HK-2 (cell line): ENCODE results near the gene LENEP.

Experiments used
- DNase-seq: peaks from one replicate; pipeline ENCODE4 v3.0.0-alpha.2; 2018; ENCODE audit not compliant: unreplicated experiment

Gene LENEP

DNA sequence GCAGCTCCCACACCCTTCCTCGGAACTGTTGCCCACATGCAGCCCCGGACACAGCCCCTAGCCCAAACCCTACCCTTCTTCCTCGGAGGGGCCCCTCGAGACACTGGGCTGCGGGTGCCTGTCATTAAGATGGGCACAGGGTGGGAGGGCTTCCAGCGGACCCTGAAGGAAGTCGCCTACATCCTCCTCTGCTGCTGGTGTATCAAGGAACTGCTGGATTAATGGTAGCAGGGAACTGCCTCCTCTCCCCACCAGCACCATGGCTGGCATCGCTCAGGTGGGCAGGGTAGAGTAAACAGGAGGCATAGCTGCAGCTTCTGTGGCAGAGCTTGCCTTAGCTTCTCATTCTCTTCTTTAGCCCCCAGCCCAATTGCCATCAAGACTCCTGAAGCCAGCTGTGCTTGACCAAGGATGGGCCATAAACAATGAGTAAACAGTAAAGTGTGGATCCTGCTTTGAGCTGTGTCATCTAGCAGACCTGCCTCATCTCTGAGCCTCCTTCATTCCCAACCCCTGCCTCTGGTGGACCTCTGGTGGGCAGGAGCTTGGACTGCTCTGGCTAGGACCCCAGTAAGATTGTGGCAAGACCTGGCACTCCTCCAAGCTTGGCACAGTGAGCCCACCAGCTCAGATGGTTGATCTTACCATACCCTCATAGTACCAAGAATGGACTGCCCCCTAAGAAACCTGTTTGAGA lies at the start of gene LENEP:
Gene LENEP (plus strand): TSS at position 15 of the 697 bp plus-strand sequence. CDS start 22 bp downstream, at position 37.
- no peak for DNase-seq

DNA sequence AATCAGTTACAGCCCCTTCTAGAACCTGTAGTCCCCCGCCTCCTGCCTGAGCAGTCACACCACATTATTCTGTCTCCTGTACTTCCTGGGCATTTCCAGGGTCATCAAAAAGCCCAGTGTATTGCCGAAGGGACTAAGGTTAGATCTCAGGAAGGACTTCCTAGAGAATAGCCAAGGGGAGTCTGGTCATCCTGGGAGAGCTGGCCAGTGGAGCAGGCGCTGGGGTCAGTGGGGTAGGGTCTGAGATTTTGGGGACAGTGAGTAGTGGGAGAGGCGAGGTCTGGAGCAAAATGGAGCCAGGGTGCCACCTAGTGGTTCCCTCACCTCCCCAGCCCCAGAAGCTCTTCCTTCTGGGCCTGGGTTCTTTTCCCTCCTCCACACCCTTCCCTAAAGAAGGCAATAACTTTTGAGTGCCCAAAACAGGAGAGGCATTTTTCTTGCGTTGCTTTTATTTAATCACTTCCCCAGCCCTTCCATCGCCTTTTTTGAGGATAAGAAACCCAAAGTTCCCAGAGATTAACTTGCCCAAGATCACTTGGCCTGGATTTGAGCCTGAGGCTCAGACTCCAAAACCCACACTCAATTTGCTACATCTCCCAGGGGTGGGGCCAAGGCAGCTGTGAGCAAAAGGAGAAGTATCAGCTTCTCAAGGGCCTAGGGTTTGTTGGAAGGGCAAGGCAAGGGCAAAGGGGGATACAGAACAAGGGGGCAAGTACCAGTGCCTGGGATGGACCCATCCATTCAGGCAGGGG lies 49.6 kb upstream of the LENEP start:
- peak; percentile 18 for DNase-seq

DNA sequence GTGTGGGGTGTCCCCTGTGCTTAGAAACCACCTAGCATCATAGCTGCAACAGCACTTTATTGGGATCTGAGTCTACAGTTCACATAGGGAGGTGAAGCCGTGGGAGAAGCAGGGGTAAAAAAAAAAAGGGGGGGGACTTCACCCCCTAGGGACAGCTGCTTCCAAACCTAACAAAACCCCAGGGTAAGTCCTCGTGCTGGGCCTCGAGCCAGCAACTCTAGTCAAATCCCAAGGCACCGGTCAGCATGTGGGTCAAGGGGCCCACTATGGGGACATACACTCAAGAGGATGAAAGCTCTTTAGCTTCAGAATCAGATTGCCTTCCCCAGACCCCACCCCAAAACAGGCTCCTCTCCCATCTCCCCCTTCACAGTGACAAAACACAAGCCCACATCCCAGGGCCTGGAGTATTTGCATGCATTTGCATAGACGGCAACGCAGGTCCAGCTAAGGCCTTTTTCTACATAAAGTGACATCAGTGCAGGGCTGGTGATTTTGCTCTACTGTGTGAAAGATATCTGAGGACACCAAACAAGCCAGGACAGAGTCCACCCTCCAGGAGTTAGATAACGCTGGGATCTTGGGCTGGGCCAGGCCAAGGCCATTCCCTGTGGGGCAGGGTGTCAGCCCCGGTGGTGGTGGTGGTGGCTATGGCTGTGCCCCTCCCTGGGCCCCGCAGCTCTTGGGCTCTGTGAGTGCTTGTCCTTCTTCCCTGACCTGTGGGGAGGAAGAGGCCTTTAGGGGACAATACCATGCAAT lies 48.8 kb upstream of the LENEP start:
- no peak for DNase-seq

- DNase-seq = no peak
Observed at GRCh38 chr1:154945160-154945961, 48.0 kb upstream of the LENEP start.

DNA sequence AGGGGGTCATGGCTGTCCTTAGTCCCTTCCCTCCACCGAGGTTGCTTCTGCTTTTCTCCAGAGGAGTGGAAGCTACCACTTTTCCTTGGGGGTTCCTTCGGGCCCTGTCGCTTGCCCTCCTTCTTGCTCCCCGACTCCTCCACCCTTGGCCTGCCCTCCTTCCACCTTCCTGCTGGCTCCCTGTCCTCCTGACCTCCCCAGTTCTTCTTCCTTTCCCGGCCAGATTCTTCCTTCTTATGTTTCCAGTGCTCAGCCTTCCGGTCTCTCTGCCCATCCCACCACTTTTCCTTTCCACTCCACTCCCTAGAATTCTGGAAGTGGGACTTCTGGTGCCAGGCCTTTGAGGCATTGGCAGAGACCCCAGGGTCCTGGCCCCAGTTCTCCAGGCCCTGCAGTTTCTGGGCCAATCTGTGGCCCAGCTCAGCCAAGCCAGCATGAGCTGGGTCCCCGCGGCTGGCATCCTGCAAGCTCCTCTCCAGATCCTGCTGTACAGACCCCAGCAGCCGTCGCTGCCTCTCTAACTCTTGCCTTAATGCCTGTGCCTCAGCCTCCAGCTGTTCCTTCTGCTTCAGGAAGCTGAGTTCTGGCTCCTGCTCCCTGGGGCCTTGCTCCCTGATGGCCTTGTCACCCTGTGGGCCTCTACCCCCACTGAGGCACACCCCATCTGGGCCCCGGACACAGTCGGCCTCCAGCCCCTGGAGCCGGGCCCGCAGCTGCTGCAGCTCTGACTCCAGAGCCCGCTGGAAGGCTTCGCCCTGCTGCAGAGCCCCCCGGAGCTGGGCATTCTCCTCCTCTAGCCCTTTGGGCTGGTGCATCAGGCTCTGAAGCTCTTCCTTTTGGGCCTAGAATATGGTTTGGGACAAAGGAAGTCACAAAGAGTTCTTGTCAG lies 47.2 kb upstream of the LENEP start:
- no peak for DNase-seq

- DNase-seq = no peak
Observed at GRCh38 chr1:154948079-154948478, 45.3 kb upstream of the LENEP start.

- no peak for DNase-seq
Observed at GRCh38 chr1:154951901-154952657, 41.3 kb upstream of the LENEP start.

DNA sequence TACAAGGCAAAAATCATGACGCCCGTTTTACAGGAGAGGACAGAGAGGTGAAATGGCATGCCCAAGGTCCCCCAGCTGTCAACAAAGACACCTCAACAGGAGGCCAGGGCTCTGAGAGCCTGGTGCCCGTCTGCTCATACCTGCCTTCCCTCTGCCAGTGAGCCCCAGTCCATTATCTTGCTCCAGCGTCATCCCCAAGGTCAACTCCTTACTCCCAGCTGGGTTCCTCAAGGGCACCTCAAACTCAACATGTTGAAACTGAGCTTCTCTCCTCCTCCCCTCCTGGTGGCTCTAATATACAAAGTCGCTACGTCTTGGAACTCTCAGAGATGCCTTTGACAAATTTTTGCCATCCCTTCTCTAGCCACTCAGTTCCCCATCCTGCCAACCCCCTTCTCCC lies 40.7 kb upstream of the LENEP start:
- no peak for DNase-seq

DNA sequence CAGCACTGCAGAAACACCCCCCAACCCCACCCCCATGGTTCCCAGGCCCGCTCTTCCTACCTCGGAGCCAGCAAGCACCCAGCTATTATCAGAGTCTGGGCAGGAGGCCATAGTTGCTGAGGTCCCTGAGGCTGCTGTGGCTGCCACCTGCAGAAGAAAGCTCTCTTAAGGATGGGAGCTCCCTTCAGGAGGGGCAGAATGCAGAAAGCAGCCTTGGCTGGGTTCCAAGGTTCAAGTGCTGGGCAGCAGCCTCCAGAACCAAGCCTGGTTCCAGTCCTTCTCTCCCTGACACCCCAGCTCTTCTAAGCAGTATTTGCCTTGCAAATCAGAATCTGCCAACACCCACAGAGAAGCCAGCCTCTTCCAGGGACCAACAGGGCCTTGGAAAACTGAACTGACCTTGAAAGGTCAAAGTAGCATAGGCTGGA lies 39.8 kb upstream of the LENEP start:
- DNase-seq = no peak

GRCh38 chr1:154954541-154954940 lies 38.8 kb upstream of the LENEP start:
- DNase-seq = no peak

- no peak for DNase-seq
Observed at GRCh38 chr1:154955039-154955717, 38.2 kb upstream of the LENEP start.

DNA sequence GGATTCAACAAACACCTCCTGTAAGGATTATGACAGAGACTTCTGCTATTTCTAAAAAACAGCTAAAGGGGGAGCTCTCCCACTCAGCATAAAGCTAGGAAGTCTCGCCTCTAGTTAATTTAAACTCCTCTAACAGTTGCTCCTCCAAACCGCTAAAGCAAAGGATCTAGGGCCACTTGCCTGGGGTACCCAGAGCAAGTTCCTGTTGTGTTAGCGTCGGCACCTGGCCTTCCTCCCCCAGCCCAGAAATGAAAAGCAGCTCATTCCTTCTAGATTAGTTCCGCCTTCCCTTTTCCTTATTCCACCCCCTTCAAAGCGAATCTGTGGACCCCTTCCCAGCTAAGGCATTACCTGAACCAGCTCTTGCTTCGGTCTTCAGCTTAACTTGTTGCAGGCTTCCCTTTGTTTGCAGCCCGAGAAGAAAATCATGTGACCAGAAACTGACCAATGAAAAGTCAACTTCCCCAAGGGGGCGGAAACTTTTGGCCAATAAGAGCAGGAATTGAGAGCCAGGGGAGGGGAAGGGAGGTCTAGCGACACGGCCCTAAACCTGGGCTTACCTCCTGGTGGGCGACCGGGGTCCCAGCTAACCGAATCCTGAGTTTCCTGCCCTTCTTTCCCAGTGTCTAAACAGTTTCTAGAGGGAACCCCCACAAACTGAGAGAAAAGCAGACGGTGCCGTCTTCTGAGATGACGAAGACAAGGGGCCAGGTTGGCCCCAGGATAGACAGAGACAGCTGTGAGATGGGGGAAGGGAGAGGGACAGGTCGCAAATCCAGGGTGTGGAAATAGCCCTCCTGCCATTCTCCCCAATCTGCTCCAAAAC lies 37.5 kb upstream of the LENEP start, which contains the start of gene PBXIP1:
Gene PBXIP1 (minus strand): TSS at position 382 of the 826 bp plus-strand sequence. CDS start 2,378 bp downstream, outside the sequence.
- peak; percentile 80 for DNase-seq

- no peak for DNase-seq
Observed at GRCh38 chr1:154956544-154956941, 36.8 kb upstream of the LENEP start.

DNA sequence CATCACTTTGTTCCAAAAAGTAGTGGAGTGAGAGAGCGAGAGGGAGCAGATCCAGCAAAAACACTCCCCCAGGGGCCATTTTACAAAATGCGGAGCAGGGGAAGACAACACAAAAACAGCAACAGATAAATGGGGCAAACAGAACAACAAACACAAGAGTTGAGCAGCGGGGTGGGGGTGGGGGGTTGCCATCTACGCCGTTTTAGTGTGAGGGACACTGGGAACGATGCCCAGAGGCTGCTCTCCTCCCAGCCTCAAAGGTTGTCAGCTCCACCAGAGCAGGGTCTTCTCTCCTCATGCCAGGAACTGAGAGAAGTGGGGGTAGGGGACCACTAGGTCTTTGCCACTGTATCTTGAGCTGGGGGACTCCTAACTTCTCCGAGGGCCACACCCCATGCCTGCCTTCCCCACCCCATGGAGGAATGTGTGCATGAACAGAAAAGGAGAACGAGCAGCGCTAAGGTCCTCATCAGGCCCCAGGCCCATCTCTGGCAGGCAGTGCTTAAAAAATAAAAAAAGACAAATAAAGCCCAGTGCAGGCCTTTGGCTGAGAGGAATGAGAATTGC lies 36.2 kb upstream of the LENEP start:
- no peak for DNase-seq

GRCh38 chr1:154958036-154958435 lies 35.4 kb upstream of the LENEP start:
- no peak for DNase-seq

DNA sequence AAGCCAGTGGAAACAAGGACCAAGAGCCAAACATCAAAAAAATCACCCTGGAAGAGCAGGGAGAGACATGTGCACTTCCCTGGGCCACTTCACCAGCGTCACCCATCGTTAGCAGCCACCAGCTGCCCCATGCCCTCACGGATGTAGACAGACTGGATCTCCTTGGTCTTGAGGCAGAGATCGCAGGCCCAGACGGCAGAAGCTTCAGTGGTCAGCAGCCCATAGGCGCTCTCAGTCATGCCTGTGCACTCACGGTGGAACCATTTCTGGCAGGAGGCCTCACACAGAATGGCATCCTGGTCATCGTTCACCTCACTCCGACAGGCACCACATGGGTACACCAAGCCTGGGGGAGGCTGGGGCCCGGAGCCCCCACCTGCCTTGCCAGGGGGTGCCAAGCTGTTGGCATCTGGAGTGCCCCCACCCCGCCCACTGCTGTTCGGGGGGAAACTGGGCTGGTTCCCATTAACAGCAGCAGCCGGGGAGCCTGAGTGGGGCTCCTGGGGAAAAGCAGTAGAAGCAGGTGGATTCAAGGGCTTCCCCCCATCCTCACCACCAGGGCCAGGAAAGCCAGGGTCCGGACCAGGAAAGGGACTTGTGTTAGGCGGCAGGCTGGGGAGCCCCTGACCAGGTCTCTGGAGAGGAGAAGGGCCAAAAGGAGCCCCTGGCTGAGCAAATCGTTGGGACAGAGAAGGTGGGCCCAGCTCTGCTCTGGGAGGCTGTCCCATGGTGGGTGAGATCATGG lies 34.5 kb upstream of the LENEP start:
- no peak for DNase-seq

- DNase-seq = no peak
Observed at GRCh38 chr1:154959426-154959780, 34.0 kb upstream of the LENEP start.
